DMS153 treated with DMSO at 0.1 percent for 48 hours (cell line): ENCODE results near the gene CORIN.
"Not testable (repeated sequence)": the region's sequence is repeated elsewhere in the genome, so short reads cannot be mapped to it uniquely, and the experiment has no call there.

Experiments used
- DNase-seq: peaks from one replicate; lab custom pipeline; 2025; ENCODE audit not compliant: unreplicated experiment; lab: John Stamatoyannopoulos, UW

CORIN gene

GRCh38 chr4:47577779-47578553, 259.9 kb downstream of the CORIN start:
- no peak for DNase-seq

GRCh38 chr4:47572981-47573380, 264.9 kb downstream of the CORIN start:
- no peak for DNase-seq

GRCh38 chr4:47570816-47571215, 267.1 kb downstream of the CORIN start:
- no peak for DNase-seq

- no peak for DNase-seq
Measured at GRCh38 chr4:47567511-47567910, 270.4 kb downstream of the CORIN start.

- DNase-seq = no peak
Measured at GRCh38 chr4:47566969-47567368, 270.9 kb downstream of the CORIN start.

DNA sequence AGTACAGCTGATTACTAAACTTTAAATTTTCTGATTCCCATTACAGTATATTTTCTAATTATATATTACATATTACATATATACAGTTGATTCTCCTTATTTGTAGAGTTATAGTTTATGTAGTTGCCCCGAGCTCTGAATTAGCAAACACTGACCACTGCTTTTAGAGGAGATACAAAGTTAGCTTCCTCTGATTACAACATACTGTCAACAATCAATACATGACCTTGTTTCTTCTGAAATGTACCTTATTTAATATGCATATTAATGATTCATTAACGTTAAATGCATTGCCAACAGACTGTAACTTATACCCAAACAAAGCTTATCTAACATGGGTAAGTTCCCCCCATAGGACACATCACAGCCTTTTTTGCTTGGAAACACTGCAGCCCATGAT, 271.3 kb downstream of the CORIN start:
- DNase-seq = no peak

- DNase-seq = no peak
Measured at GRCh38 chr4:47562297-47562696, 275.6 kb downstream of the CORIN start.

DNA sequence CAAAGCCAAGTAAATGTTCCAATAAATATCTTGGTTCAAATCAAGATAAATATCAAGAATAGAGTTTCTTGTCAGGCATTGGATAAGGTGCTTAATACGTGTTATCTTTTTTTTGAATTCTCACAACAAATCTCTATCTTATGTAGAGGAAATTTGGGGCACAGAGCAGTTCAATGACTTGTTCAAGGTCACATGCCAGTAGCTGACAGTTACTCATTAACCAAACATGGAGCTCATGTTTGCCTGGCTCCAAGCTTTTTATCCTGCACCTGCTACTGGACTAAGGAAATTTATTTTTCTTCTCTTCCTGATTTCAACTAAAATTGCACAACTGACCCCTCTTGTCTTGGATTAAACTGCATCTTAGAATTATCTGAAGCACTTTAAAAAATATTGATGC, 276.5 kb downstream of the CORIN start:
- DNase-seq = no peak

DNA sequence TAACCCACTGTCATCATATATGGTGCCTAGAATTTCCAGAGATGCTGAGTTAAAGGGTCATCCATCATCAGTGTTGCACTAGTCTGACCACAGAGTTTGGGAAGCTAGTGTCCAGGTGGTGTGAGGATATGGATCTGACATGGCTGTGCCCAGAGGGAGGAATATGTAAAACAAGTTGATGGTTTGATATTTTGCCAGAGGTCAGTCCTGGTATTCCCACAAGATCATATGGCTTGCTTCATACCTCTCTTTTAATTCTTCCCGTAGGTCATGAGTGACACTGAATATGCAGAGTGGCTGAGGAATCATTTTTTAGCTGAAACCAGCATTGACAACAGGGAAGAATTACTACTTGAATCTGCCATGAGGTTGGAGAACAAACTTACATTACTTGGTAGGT, 277.2 kb downstream of the CORIN start:
- DNase-seq = no peak

GRCh38 chr4:47557255-47557654, 280.6 kb downstream of the CORIN start:
- no peak for DNase-seq

- not testable (repeated sequence) for DNase-seq
Measured at GRCh38 chr4:47555920-47556319, 281.9 kb downstream of the CORIN start.

GRCh38 chr4:47553329-47554125, 284.3 kb downstream of the CORIN start:
- DNase-seq = no peak

DNA sequence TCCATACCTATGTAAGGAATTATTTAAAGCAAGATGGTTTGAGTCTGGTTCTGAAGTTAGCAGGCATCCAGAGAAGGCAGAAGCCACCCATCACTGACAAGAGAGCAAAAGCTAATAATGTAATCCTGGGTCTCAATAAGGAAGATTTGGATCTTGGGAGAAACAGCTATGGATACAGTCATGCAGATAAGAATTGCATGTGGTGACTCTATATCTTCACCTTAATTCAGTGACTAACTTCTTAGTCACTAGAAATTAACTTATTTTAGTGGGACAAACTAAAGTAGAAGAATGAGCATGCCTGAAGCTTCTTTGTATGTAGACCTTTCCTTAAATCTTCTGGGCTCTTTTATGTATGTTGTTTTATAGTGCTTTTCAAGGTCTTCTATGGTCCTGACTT, 286.2 kb downstream of the CORIN start:
- DNase-seq = no peak

- DNase-seq = no peak
Measured at GRCh38 chr4:47550899-47551548, 286.8 kb downstream of the CORIN start.

DNA sequence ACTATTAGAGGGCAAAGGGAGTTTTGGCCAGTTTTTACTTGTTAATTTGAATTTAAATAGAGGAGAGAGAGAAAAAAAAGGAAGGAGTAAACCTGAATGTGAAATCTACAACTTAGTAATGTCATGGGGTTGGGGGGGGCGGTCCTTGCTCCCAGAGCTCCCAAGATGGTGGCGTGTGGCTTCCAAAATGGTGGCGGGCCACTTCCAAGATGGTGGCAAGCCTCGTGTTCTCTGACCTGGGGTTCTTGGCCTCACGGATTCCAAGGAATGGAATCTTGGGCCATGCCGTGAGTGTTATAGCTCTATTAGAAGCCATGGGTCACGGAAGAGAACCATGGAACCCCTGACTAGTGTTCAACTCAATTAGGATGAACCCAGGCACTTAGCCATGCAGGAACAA, 287.5 kb downstream of the CORIN start:
- DNase-seq = not testable (repeated sequence)
